ENCODE measurements around the gene CRTC1. TPM values are rescaled to one million over a fixed set of nuclear protein-coding genes. Genes with fewer than 3 reads are reported as not detected.

CRTC1 gene, protein sequence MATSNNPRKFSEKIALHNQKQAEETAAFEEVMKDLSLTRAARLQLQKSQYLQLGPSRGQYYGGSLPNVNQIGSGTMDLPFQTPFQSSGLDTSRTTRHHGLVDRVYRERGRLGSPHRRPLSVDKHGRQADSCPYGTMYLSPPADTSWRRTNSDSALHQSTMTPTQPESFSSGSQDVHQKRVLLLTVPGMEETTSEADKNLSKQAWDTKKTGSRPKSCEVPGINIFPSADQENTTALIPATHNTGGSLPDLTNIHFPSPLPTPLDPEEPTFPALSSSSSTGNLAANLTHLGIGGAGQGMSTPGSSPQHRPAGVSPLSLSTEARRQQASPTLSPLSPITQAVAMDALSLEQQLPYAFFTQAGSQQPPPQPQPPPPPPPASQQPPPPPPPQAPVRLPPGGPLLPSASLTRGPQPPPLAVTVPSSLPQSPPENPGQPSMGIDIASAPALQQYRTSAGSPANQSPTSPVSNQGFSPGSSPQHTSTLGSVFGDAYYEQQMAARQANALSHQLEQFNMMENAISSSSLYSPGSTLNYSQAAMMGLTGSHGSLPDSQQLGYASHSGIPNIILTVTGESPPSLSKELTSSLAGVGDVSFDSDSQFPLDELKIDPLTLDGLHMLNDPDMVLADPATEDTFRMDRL
- total RNA-seq = 10.3 TPM
- long read RNA-seq, partial matches to known transcripts = 3 of 11 reads
- long read RNA-seq, other reads (novel, unspliced or antisense) = 6 of 11 reads

DNA sequence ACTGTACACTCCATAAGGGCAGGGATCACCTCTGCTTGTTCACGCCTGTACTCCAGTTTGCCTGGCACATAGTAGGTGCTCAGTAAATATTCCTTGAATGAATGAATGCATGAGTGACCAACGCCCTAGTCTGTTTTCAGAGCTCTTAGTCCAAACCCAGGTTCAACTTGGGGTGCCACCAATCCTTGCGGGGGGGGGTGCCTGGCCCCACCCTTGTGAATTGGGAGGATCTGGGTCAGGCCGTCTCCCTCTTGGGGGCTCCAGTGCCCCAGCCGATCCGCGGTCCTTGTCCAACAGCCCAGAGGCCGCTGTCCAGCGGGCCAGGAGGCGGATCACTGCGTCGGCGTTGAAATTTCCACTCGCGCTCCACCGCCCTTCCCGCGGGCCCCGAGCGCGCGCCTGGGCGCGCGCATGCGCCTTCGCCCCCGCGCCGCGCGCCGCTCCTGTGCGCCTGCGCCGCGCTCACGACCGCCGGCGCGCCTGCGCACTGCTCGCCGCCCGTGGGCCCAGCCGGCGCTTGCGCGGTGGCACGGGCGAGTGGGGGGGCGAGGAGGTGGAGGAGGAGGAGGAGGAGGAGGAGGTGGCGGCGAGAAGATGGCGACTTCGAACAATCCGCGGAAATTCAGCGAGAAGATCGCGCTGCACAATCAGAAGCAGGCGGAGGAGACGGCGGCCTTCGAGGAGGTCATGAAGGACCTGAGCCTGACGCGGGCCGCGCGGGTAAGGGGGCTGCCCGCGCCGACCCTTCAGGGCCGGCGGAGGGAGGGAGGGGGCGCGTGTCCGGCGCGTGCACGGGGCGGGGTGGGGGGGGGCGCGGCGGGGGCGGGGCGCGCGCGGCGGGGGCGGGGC lies at the start of gene CRTC1:
CRTC1 (plus strand) TSS at position 572 of the 849 bp plus-strand sequence; CDS start at position 595, 23 bp downstream.
- ATAC-seq = peak; percentile 92
- intact Hi-C loops (cut with micrococcal nuclease) = no loop called here
- DNase-seq = peak; percentile 94

DNA sequence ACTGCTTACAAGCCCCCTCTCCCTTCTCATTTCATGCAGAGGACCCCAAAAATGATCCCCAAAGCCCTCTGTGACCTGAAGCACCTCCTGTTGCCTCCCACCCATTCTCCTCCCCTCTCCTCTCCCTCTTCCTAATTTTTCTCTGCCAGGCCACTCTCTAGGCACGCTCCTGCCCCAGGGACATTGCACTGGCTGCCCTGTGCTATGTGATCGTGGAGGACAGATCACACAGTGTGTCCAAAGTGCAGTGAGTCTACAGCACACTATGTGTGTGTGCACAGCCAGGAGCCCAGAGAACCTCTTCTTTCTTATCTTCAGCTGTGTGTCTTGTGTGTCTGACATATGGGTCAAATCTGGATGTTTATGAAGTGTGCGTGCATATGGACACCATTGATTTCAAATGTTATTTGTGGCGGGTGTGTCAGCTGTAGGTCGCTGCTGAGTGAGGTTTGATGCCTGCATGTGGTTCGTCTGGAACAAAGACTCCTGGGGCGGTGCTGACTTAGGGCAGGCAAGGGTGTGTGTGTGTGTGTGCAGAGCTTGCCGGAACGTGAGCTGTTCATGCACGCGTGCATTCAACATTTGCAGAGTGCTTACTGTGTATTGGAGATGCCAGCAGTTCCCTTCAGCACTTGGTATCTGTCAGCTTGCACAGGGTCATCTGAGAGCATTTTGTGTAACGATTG lies 48.7 kb upstream of the CRTC1 start:
- ATAC-seq (no peak), DNase-seq (no peak)
- intact Hi-C loops (cut with micrococcal nuclease) = no loop called here

DNA sequence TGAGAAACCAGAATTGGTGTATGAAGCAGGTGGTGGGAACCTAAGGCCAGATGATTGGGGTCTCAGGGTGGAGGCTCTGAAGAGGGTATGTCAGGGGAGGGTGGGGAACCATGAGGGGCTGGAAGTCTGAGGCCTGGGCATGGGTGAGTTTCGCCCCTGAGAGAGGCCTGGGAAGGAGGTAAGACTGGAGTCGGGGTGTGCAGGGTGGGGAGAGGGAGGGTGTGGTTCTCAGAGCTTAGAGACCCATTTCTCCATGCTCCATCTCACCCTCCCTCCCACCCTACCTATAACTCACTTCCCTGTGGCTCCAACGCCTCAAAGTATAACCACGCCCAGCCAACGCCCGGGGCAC lies 47.7 kb upstream of the CRTC1 start:
- ATAC-seq = no peak
- intact Hi-C loops (cut with micrococcal nuclease) = no loop called here
- DNase-seq = no peak

GRCh38 chr19:18636183-18636968 lies 47.1 kb upstream of the CRTC1 start:
- DNase-seq (peak; percentile 99), ATAC-seq (peak; percentile 98)
- intact Hi-C loops (cut with micrococcal nuclease) = no loop called here

DNA sequence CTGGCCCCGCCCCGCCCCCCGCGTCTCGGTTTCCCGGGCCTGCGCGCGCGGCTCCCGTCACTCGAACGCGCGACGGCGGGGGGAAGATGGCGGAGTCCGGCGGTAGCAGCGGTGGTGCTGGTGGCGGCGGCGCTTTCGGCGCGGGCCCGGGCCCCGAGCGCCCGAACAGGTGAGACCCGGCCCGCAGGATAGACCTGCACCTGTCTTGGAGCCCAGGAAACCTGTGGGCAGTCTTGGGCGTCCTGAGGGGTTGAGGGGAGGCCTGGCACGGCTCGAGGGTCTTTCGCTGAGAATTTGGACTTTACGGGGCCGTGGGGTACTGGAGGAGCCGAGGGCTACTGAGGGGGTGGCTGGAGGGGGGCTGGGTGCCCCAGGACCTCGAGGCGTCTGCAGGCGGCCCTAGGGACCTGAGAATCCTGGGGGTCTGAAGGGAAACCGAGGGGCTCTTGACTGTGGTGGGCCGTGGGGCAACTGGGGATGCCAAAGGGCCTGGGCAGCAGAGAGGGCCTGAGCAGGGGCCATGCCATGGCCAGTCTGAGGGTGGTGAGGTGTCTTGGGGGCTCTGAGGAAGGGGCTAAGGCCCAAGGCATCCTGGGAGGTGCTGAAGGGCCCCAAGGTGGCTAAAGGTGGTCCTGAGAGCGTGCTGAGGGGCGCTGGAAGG lies 46.4 kb upstream of the CRTC1 start, which contains the start of gene KLHL26:
KLHL26 (plus strand) TSS at position 60 of the 661 bp plus-strand sequence; CDS start at position 87, 27 bp downstream.
- intact Hi-C loops (cut with micrococcal nuclease) = no loop called here
- ATAC-seq = no peak
- DNase-seq = no peak

DNA sequence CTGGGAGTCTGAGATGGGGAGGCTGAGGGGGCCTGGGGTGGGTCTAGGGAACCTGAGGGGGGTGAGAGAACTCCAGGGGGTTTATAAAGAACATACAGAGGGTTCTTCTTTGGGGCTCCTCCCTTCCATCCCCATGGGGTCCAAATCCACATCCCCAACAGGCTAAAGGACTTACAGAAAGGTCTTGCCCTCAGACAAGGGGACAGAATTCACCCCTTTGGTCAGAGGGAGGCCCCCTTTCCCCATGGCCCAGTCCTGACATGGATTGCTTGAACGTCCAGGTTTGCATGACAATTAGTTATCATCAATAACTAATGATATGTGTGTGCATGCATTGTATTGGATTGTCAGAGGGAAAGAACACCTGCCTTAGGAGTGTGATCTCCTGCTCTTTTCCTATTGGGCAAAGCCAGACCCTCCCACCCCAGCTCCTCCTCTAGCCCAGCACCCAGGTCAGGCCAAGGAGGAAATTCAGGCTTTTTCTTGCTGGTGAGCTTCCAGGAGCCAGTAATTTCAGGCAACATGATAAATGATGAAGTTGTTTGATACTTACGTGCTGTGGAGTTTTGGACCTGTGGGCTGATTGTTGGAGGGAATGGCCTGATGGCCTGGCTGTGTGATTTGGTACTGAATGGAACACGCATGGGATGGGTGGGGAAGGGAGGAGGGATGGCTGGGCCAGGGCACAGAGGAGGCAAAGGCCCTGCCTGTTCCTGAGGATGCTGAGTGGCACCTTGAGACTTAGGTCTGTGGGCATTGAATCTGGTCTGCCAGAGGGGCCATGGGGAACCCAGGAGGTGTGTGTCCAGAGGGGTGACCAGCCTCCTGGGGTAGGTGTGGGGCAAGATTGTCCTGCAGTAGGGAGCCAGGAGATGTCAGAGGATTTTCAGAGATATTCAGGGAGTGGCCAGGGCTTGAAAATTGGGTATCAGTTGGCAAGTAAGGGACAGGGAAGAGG lies 45.5 kb upstream of the CRTC1 start:
- intact Hi-C loops (cut with micrococcal nuclease) = no loop called here
- ATAC-seq (no peak), DNase-seq (no peak)

- ATAC-seq (no peak), DNase-seq (no peak)
- intact Hi-C loops (cut with micrococcal nuclease) = no loop called here
These were observed 43.7 kb upstream of the CRTC1 start for GRCh38 chr19:18639706-18640243.

- ATAC-seq (peak; percentile 47), DNase-seq (peak; percentile 40)
- intact Hi-C loops (cut with micrococcal nuclease) = no loop called here
These were observed 39.1 kb upstream of the CRTC1 start for GRCh38 chr19:18644196-18645034.

DNA sequence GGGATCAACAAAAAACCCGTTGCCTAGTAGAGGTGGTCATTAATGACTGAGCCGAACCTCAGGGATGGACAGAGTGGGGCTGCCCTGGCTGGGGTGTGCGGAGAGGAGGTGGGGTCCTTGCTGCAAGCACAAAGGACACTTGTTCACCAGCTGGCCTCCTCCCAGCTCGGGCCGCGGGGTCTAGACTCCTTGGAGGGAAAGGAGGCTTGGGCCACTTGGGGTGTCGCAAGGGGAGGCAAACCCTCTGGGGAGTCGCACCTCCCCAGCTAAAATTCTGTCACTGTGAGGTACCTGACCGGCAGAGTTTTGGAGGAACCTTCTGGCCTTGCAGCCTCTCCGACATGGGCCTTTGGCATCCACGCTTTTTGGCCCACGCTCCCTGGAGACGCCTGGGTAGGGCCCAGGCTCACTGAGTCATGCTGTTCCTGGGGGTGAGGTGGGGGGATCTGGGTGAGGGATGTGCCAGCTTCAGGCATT lies 38.4 kb upstream of the CRTC1 start:
- peak; percentile 47 for DNase-seq
- no peak for ATAC-seq
- intact Hi-C loops (cut with micrococcal nuclease) = no loop called here

DNA sequence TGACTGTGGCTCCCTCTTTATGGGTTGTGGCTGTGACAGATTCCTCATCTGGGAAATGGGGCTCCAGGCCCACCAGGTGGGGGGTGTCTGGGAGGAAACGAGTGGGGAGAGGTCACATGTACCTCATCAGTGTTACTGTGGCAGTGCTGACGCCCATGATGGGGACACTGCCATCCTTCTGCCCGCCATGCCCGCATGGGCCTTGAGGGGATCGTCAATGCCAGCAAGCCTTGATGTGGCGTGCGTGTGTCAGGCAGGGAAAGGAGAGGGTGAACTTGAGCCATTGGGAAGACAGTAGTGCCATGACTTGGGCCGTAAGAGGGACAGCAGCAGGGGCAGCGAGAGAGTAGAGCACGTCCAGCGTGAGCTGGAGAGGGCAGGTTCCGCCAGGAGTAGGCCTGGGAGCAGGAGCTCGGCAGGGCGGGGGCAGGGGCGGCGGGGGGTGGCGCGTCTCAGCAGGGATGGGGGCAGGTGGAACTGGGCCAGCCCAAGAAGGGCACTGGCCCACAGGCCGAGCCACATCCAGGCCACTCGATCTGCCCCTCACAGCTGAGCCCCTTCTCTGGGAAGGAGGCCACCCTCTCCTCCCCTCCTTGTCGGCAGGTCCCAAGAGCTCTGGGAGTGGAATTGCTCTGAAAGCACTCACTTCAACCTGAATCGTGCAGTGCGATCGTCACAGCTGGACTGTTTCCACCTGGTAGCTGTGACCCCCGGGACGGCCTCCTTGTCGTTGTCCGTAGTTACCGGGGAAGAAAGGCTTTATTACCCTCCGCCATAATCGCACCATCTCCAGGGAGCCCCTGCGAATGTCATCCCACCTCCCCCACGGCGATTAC lies 36.7 kb upstream of the CRTC1 start:
- no peak for ATAC-seq
- DNase-seq = peak; percentile 27
- intact Hi-C loops (cut with micrococcal nuclease) = no loop called here

DNA sequence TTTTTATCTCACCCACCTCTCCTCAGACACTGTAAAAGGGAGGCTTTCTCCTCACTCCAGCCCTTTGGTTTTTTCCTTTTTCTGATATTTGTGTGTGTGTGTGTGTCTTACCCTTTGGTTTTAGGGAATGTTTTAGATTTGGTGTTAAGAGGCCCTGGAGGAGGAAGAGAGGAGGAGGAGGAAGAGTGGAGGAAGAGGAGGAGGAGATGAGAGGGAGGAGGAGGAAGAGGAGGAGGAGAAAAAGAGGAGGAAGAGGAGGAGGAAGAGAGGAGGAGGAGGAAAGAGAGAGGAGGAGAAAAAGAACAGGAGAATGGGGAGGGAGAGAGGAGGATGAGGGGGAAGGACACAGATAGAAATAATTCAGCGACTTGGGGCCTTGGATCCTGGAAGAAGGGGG lies 36.1 kb upstream of the CRTC1 start:
- ATAC-seq = no peak
- intact Hi-C loops (cut with micrococcal nuclease) = no loop called here
- no peak for DNase-seq

DNA sequence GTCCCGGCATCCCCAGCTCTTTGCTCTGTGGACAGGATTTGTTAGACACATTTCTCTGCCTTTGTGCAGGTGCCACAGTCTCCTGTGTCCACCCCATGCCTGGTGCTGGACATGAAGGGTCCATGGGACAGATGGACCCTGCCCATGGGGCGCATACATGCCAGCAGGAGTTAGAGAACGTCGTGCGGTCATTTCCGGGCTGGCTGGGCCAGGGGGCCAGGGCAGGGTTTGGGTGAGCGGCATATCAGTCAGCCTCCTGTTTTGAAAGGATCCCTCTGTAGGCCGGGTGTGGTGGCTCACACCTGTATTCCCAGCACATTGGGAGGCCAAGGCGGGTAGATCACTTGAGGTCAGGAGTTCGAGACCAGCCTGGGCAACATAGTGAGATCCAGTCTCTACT lies 35.7 kb upstream of the CRTC1 start:
- intact Hi-C loops (cut with micrococcal nuclease) = no loop called here
- no peak for ATAC-seq
- DNase-seq = peak; percentile 32

- DNase-seq (peak; percentile 59), ATAC-seq (peak; percentile 5)
- intact Hi-C loops (cut with micrococcal nuclease) = no loop called here
These were observed 34.5 kb upstream of the CRTC1 start for GRCh38 chr19:18648973-18649315.

GRCh38 chr19:18649371-18650020 lies 34.0 kb upstream of the CRTC1 start:
- ATAC-seq (peak; percentile 79), DNase-seq (peak; percentile 88)
- intact Hi-C loops (cut with micrococcal nuclease) = no loop called here
